NCI-H1417 treated with DMSO at 0.1 percent for 48 hours (cell line): ENCODE data around the gene BTG4.

Experiments
- DNase-seq: peaks from one replicate; lab custom pipeline; 2025; lab: John Stamatoyannopoulos, UW

The BTG4 gene

DNA sequence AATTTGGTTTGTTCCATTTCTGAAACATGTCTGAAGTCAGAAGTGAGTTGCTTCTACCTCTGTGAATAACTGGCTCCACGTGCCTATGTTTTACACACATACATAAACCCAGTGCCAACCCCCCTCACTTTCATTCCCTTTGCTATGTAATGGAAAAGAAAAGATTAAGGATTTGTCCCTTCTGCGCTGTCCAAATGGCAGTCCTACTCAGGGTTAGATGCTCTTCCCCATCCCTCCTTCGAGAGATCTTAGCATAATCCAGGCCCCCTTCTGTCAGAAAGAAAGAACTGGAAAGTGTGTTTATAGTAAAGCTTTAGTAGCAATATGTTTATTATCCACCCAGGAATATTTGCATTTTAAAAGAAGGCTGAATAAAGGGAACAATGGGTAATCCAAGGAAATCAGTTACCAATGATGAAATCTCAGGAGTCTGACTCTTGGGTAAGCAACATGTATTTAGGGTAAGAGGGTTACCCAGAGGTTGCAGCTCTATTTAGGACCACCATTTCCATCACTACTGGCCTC, 25.2 kb upstream of the BTG4 start:
- DNase-seq: no peak

DNA sequence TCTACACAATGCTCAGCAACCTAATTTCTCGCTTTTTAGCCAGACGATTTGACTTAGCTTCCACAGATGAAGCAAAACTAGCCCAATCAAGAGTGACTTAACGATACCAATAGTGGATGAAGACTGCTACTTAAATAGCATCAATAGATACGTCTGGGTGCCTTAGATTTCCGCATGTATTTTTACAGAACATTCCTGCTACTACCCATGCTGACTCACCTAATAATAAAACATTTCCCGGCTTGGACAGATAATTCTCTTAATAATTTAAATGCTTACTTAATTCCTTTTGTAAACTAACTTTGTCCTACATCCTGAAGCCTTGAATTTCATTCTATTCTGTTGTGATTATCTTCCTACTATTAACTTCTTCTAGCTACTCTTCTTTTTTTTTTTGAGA, 23.1 kb upstream of the BTG4 start:
- DNase-seq: no peak

DNA sequence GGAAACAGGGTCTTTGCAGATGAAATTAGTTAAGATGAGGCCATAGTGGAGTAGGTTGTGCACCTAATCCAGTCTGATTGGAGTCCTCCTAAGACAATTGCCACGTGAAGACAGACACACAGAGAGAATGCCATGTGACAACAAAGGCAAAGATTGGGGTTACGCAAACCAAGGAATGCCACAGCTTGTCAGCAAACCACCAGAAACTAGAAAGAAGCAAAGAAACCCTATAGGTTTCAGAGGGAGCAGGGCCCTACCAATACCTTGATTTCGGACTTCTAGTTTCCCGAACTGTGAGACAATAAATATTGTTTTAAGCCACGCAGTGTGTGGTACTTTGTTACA, 20.2 kb upstream of the BTG4 start:
- no peak for DNase-seq

DNA sequence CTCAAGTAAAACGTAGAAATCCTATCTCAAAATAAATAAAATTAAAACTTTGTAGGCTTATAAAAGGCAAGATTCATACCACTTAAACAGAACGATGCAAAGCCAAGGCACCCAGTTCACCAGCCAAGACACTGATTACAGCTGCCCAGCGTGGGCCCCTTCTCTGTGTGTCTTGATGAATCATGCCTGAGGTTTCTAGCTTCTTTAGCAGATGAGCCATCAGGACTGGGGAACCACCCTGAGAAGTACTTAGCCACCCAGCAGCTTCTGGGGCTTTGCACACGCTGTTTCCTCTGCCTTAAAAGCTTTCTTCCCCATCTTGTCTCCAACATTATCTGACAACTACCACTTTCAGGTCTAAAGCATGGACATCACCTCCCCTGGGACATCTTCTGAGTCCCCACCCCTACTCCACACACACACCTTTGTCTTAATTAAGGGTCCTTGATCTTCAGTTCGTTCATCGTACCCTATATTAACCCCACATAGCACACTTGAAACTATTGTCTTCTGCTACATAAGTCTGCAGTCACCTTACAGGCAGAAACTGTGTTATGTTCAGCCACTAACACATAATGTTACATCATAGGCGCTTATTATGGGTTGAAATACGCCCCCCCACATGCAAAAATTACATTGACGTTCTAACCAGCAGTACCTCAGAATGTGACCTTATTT, 19.6 kb upstream of the BTG4 start:
- DNase-seq: no peak

DNA sequence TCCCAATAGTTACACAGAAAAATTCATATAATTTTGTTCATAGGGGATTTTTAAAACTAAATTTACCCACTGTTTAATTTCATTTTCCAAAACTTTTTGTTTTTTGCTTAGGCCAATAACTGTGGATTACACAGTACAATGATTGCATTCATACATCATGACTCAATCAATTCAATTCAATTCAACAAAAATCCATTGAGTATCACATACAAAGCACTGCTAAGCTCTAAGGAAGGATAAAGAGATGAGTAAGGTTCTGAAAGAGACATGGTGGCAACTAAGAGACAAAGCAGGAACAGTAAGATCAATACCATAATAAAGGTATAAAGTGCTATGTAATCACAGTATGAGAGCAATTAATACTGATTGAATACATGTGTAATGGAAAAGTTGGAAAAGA, 18.9 kb upstream of the BTG4 start:
- DNase-seq: no peak

DNA sequence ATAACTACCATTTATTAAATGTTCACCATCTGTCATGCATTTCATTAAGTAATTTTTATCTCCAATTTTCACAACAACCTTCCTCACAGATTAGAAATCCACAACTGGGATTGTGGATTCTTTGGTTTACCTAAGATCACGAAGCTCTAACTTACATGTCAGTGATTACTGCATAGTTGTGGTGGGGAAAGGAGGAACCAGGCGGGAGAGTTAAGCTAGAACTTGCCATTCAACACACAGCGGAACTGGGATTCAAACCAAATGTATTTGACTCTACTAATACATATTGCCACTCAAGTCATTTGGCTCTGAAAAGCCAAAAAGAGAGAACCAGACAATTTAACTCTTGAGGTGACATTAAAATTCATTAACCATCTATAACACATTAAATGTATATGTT, 17.9 kb upstream of the BTG4 start:
- no peak for DNase-seq

DNA sequence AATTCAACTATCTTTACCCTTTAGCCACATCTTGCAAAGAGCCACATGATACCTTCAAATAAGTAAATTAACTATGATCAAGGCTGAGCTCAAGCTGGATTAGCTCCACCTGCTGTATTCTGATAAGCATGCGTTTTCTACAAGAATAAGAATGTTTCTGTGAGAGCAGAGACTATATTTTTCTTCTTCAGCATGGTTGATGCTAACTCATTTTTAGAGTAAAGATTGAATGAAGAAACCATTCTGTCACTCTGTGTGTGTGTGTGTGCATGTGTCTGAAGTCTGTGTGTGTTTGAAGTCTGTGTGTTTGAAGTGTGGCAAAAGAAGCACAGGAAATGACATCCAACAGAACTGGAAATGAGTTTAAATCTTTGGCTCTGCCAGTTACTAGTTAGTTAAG, 16.4 kb upstream of the BTG4 start:
- no peak for DNase-seq

DNA sequence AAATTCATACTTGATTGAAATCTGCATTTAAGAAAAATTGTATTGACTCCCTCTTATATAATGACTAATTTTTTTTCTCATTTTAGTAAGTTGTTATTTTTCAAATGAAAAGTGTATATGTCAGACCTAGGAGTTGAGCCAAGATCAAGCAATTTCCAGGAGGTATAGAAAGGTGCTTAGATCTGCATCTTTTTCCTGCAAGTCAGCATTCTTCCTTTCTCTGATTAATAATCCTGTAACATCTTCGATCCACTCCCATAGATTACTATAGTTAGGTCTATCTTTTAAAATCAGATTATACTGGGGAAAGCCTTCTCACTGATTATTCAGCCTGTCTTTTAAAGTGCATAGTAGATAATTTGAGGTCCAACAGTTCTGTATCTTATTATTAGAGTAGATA, 15.1 kb upstream of the BTG4 start:
- DNase-seq: no peak

DNA sequence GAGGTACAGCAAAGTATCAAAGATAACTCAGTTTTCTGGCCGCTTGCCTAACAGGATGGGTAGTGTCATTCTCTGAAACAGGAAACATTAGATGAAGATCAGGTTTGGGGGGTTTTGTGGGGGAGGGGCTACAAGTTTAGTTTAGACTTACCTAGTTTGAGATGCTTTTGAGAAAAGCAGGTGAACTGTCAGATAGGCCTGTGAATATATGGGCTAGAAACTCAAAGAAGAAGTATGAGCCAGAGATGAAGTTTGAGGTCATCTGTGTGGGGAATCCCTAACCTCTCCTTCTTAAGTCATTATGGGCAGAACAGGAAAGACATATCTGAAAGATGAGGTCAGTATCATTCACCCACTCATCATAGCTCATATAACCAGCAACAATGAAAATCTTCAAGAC, 14.3 kb upstream of the BTG4 start:
- no peak for DNase-seq

DNA sequence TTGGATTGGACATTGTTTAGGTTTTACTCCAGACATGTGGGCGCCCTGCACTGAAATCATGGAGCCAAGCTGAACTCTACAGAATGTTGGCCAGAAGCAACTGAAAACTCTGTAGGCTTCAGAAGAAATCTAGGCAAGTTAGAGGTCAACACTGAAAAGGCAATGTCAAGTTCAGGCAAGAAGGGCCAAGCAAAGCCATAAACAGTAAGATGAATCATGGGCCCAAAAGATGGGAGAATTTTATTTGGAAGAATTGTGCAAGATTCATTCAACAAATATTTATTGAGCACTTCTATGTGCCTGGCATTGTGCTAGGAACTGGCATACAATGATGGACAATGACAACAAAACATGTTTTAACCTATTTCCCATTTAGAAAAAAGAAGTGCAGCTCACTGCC, 13.3 kb upstream of the BTG4 start:
- no peak for DNase-seq

DNA sequence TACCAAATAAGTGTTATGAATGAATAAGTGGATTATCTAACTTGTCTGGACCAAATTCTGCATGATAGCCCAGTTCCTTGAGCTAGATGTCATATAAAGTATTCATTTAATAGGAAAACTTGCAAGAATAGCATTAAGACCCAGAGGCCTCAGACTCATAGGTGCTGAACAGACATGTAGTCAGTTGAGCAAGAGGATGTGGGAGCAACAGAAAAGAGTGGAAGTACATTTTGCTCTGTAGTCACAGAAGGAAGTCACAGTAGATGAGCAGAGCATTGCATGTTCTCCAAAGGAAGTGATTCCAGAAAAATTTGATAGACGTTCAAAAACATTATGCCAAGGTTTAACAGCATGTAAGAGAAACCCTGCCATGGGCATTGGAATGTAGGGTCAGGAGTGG, 11.9 kb upstream of the BTG4 start:
- no peak for DNase-seq

DNA sequence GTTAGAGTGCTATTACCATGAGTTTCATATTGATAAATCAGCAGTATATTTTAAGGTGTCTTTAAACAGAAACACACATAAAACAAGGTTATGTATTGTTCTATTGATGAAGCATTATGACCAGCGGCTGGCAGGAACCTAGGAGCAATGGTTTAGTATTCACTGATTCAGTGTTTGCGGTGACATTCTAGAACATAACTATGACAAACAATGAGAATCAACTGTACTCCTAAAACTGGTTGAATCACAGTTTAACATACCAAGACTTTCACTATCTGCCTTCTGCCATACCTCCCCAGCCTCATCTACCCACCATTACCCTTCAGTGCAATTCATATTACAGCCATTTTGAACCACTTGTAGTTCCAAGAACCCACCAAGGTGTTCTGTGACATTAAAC, 11.2 kb upstream of the BTG4 start:
- DNase-seq: no peak

DNA sequence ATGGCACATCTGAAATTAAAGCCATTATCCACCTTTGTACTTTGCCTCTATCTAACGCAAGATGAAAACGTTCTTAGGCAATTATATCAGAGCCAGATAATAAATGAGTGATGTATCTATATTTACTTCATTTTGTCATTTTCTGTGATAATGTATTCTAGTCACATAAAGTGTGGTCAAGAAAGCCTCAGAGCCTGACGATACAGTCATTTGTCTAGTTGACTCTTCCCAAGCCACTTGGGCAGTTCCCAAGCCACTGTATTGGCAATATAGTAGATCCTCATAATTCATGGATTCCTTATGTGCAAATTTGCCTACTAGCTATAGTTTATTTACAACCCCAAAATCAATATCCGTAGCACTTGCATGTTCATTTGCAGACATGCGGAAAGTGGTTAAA, 10.2 kb upstream of the BTG4 start:
- DNase-seq: no peak

DNA sequence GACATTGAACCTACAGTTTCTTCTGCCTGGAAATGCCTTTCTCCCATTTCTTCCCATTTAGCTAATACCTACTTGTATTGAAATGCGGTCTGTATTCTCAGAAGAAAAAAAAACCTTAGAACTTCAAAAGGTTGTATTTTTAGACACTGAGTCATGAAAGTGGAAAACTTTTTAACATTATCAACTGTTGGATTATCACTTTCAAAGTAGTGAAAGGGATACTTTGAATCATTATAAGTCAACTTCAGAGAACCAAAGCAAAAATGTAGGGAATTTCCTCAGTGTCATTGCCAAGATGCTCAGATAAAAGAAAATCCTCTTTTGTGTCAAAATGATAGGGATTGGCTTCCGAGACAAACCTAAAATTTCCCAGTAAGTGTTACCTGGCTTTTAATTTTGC, 8.9 kb upstream of the BTG4 start:
- no peak for DNase-seq

DNA sequence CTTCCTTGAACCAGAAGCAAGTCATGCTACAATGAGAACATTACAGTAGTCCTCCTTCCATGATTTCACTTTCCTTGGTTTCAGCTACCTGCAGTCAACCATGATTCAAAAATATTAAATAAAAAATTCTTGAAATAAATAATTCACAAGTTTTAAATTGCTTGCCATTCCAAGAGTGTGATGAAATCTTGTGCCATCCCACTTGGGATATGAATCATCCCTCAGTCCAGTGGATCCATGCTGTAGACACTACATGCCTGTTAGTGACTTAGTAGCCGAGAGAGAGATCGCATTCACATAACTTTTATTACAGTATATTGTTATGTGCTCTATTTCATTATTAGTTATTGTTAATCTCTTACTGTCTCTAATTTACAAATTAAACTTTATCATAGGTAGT, 8.4 kb upstream of the BTG4 start:
- DNase-seq: no peak

DNA sequence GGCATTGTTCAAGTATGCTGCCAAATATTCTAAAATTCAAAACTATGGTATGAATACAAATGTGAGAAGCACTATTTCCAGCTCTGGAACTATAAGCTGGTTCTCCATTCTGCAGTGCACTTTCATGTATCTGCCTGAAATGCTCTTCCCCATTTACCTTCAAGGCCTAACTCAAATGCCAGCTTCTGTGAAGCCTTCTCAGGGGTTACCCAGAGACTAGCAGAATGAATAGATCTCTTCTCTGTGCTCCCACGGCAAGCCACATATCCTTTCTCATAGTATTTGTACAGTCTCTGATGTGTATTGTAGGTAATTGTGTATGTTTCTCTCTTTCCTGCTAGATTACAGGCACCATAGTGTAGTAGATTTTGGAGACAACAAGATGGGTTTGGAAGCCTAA, 6.5 kb upstream of the BTG4 start:
- DNase-seq: no peak

DNA sequence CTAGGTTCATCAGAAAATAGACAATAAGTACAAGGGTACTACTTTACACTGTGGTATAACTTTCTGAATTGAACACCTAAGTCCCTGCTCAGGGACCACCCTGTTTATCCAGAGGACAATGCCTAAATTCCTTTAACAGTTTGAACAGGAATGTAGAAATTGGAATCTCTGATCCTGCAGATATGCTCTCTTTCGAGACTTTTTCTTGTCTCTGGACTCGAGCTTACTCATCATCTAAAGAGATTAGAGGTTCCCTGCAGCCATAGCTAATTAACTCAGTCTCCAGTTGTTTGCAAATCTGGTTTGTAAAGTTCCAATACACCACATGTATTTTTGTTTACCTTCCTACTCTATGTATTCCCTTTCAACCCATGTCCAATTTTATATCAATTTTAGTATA, 3.4 kb upstream of the BTG4 start:
- no peak for DNase-seq

DNA sequence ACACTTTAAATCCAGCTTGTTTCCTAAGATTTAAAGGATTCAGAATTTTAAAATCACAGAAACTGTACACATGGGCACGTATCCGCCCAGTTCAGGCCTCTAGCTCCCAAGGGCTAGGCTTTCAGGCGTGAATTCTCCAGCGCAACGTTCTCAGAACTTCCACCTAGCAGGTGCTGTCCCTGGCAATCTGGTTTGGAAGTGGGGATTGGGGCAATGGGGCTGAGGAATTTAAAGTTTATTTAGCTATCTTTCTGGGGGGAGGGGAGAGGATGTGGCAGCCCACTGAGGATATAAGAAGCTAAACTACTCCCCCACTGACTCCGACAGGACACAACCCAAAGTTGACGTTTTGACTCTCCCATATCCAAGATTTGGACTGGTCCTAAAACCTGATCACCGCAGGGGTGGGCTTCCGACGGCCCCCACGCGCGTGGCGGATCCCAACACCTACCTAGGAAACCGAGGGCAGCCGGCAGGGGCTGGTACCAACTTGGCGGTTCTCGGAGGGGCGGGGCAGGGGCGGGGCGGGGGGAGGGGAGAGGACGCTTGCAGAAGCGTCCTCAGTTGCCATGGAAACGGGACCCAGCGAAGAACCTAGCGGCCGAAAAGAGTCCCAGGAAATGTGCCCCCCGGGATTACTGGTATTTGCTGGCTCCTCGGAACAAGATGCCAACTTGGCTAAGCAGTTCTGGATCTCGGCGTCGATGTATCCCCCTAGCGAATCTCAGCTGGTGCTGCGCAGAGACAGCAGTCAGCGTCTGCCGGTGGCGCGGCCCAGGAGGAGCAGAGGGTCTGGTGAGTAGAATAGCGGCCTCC, 2.2 kb upstream of the BTG4 start, which contains the start of gene HOATZ:
Gene HOATZ, plus strand, starts transcription at position 563 of the 816 bp plus-strand sequence. Its CDS starts 7 bp downstream, at position 570.
- DNase-seq: no peak

DNA sequence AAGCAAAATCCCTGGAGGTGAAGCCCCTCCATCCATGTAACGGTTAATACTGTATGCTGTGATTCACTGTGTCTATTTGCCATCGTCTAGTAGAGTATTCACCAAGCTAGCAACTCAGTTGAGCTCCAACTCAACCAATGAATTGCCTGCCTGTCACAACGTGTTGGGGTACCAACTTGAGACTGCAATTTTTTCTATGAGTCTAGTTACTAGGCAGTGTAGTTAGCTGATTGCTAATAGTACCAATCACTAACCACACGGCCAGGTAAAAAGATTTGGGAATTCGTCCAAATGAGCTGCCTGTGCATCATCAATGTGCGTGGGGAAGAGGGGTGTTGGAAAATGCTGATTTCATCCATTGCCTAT, 1.0 kb upstream of the BTG4 start:
- DNase-seq: no peak

DNA sequence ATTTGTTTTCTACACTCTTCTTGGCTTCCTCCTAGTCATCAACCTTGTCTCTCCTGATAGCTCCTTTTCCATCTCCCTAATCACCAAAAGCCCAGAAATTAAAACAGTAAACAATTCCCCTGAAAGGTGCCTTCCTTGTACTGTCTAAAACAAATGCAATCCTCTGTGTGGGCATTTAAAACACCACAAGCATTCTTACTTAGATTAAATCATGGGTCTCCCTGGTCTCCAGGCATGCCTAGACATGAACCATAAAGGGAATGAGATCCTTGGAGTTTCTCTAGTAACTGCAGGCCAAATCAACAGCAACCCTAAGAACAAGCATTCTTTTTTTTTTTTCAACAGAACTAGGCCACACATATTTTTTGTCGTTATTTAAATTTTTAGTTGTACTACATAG, 1.9 kb downstream of the BTG4 start:
- no peak for DNase-seq

DNA sequence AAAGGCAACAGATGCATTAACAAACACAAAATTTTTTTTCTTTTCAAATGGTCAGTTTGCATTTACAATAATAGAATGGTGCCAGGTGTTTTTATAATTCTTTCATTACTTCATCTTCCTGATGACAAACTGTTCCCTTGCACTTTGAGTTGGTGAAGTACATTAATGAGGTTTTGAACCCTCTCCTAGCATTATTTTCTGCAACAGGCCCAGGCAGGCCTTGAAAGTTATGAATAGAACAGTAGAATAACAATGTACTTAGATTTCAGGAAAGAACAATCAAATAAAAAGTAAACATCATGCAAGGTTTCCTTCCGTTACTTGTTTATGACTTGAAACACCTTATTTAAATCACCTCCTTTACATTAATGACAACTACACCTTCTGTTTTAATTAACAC, 9.6 kb downstream of the BTG4 start:
- DNase-seq: no peak

DNA sequence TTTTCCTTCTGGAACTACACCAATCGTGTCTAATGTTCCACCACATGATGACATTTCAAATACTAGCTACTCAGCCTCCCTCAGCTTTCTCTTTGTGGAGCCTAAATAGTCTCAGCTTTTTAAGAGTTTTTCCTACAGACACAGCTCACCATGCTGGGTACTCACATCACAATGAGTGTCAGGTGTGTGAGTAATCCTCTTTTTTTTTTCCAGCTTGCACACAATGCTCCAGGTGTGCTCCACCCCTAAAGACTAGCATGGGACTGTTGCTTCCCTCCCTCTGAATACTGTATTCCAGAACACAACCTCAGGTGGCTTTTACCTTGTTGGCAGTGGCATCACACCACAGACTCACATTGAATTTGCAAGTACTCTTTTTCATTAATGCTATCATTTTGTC, 11.7 kb downstream of the BTG4 start:
- no peak for DNase-seq

DNA sequence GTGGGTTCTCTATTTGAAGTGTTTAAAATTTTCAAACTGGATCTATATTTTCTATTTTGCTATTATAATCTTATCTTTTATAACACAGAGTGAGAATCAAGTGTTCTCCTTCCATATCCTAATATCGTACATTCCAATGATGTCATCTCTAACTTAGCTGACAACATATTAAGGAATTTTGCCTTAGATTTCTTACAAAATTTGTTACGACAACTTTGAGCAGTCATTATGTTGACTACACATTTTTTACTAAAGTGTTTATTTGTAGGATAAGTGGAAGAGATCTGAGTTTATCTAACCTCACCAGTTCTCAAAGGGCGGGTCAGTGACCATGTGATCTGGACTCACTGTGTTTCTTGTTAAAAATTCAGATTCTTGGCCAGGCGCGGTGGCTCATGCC, 12.7 kb downstream of the BTG4 start:
- DNase-seq: no peak

DNA sequence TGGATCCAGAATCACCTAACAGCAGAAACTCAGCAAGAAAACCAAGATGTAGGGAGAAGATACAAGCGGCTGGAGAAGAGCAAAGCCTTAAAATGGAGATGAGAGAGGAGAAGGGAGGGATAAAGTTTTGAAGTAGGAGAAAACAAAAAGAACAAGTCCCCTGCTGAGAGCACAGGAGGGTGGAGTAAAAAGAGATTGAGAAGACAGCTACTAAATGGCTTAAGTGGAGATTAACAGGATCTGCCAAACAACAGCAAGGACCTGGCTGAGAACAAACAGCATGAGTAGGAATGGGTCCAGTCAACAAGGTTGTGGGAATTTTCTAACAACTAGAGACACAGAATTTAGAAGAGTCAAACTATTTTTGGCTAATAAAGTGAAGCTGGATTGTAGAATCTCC, 18.1 kb downstream of the BTG4 start:
- no peak for DNase-seq
